ENCODE results near the gene GLIPR1.

GLIPR1 gene

GRCh38 chr12:75491169-75491568 is 10.6 kb downstream of the GLIPR1 start:
- Histone ChIP-seq H3K27me3 (replicated peaks; ENCODE audit: control insufficient read depth, insufficient read depth, low read length) (no peaks in the 10 kb centered on the region), H3K4me3 (replicated peaks; ENCODE audit: low read depth, low read length) (no peak overlapping the region), H3K36me3 (ENCODE audit: control insufficient read depth, insufficient read depth, low read length) (peaks cover 2% of the 10 kb centered on the region; the same call in 1 of the 2 replicates)
- DNase-seq (ENCODE audit: extremely low read depth, insufficient read length): no peak
- no peak for TF ChIP-seq CTCF (IDR thresholded peaks at IDR 0.05; ENCODE audit: insufficient read depth, low read length, poor library complexity, severe bottlenecking)

GRCh38 chr12:75503459-75503858 is 22.9 kb downstream of the GLIPR1 start:
- TF ChIP-seq CTCF (IDR thresholded peaks at IDR 0.05; ENCODE audit: insufficient read depth, low read length, poor library complexity, severe bottlenecking): no peak
- Histone ChIP-seq H3K36me3 (ENCODE audit: control insufficient read depth, insufficient read depth, low read length) (peaks cover 5% of the 10 kb centered on the region), H3K27me3 (replicated peaks; ENCODE audit: control insufficient read depth, insufficient read depth, low read length) (no peaks in the 10 kb centered on the region), H3K4me3 (replicated peaks; ENCODE audit: low read depth, low read length) (no peak overlapping the region)
- no peak for DNase-seq (ENCODE audit: extremely low read depth, insufficient read length)

DNA sequence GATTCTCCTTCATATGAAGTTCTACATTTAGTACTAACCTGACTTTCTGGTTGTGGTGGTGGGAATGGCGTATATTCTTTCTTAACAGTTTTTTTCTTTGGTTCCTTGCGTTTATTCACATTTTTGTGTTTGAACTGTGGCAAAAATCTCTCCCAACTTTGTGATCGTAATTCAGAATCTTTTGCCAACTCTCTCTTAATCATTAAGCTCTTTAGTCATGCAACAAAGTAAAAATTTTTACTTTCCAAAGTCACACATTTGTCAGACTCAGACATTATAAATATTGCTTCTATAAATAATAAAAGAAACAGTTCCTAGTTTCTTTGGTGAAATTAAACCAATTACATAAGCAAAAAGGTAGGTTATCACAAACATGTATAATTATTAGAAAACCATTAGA is 23.3 kb downstream of the GLIPR1 start:
- no peak for TF ChIP-seq CTCF (IDR thresholded peaks at IDR 0.05; ENCODE audit: insufficient read depth, low read length, poor library complexity, severe bottlenecking)
- no peak overlapping the region for H3K4me3 ChIP-seq (replicated peaks; ENCODE audit: low read depth, low read length)
- peaks cover 5% of the 10 kb centered on the region for H3K36me3 ChIP-seq (ENCODE audit: control insufficient read depth, insufficient read depth, low read length)
- no peaks in the 10 kb centered on the region for H3K27me3 ChIP-seq (replicated peaks; ENCODE audit: control insufficient read depth, insufficient read depth, low read length)
- DNase-seq (ENCODE audit: extremely low read depth, insufficient read length): no peak

- DNase-seq (ENCODE audit: extremely low read depth, insufficient read length): no peak
- Histone ChIP-seq H3K27me3 (replicated peaks; ENCODE audit: control insufficient read depth, insufficient read depth, low read length) (no peaks in the 10 kb centered on the region), H3K4me3 (replicated peaks; ENCODE audit: low read depth, low read length) (no peak overlapping the region), H3K36me3 (ENCODE audit: control insufficient read depth, insufficient read depth, low read length) (peaks cover 5% of the 10 kb centered on the region)
- TF ChIP-seq CTCF (IDR thresholded peaks at IDR 0.05; ENCODE audit: insufficient read depth, low read length, poor library complexity, severe bottlenecking): peak; percentile 61
Observed at GRCh38 chr12:75505706-75506312, 25.3 kb downstream of the GLIPR1 start.

DNA sequence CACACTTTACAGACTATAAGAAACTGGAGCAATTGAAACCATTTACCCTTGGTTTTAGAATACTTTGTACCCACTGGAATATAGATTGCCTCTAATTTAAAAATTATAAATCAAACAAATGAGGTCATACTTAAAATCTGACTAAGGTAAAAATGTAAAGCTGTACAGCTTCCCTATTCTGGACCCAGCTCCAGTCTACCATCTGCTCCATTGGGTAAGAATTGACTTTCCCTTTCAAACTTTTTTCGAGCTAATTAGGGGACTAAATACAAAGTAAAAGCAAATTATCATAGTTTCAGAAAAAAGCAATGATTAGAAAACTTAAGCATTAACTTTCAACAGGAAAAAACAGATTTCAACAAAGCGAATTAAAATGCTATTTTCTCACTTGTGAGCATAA is 26.5 kb downstream of the GLIPR1 start:
- DNase-seq (ENCODE audit: extremely low read depth, insufficient read length): no peak
- H3K36me3 ChIP-seq (ENCODE audit: control insufficient read depth, insufficient read depth, low read length): no peaks in the 10 kb centered on the region; the same call in none of the 2 replicates
- TF ChIP-seq CTCF (IDR thresholded peaks at IDR 0.05; ENCODE audit: insufficient read depth, low read length, poor library complexity, severe bottlenecking): no peak
- H3K27me3 ChIP-seq (replicated peaks; ENCODE audit: control insufficient read depth, insufficient read depth, low read length): no peaks in the 10 kb centered on the region
- H3K4me3 ChIP-seq (replicated peaks; ENCODE audit: low read depth, low read length): no peak overlapping the region

GRCh38 chr12:75508159-75508558 is 27.6 kb downstream of the GLIPR1 start:
- Histone ChIP-seq H3K27me3 (replicated peaks; ENCODE audit: control insufficient read depth, insufficient read depth, low read length) (no peaks in the 10 kb centered on the region), H3K4me3 (replicated peaks; ENCODE audit: low read depth, low read length) (no peak overlapping the region), H3K36me3 (ENCODE audit: control insufficient read depth, insufficient read depth, low read length) (no peaks in the 10 kb centered on the region; the same call in none of the 2 replicates)
- DNase-seq (ENCODE audit: extremely low read depth, insufficient read length): no peak
- no peak for TF ChIP-seq CTCF (IDR thresholded peaks at IDR 0.05; ENCODE audit: insufficient read depth, low read length, poor library complexity, severe bottlenecking)
